GM03348 (cell line): ENCODE measurements around the gene ANO1.

ENCODE experiments used
- DNase-seq: peaks from one replicate; pipeline ENCODE4 v3.0.0; 2012; ENCODE audit warnings: low spot score

The ANO1 gene

DNA sequence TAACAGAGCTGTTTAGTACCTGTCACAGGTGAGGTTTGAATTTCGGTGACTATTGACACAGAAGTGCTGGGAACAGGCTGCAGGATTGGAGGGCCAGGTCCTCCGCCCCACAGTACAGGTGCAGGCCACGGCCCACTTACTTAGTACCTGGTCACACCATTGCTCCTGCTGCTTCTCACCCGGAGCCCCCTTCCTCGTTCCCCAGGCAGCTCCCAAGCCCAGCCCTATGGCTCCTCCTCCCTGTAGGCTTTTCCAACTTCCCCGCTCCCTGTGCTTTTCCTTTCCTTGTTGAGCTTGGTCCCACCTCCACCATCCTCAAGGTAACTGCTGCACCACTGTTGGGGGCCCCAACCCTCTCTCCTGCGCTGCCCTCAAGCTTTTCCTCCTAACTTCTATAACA is 27.9 kb upstream of the ANO1 start:
- no peak for DNase-seq

- no peak for DNase-seq
Observed at GRCh38 chr11:70054004-70054403, 24.1 kb upstream of the ANO1 start.

DNA sequence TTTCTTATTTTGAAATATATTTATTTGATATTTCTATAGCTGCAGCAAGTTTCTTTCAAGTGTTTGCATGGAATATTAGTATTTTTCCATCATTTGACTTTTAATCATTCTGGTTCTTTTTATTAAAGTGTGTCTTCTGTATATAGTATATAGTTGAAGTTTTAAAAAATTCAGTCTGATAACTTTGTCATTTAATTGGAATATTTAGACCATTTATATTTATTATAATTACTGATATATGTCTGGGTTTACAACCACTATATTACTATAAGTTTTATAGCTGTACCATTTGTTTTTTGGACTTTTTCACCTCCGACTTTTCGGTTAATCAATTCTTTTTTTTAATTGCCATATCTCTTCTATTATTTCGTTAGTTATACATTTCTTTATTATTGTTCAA is 22.7 kb upstream of the ANO1 start:
- no peak for DNase-seq

DNA sequence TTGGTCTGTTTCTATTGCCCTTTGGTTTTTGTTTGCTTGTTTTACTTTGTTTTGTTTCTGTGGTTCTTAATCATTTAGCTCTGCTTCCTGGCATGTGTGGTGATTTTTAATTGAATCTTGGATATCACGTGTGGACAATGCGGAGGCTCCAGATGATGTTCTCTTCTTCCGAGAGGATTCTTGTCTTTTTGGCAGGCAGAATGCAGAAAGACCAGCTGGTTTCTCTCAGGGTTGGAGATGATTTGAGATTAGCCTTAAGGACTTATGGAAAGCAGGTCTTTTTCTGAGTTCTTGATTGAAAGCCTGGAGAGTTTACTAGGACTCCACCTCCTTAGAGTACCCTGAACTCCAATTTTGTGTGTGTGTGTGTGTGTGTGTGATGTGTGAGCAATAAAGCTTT is 21.0 kb upstream of the ANO1 start:
- no peak for DNase-seq

- no peak for DNase-seq
Observed at GRCh38 chr11:70059971-70060370, 18.1 kb upstream of the ANO1 start.

DNA sequence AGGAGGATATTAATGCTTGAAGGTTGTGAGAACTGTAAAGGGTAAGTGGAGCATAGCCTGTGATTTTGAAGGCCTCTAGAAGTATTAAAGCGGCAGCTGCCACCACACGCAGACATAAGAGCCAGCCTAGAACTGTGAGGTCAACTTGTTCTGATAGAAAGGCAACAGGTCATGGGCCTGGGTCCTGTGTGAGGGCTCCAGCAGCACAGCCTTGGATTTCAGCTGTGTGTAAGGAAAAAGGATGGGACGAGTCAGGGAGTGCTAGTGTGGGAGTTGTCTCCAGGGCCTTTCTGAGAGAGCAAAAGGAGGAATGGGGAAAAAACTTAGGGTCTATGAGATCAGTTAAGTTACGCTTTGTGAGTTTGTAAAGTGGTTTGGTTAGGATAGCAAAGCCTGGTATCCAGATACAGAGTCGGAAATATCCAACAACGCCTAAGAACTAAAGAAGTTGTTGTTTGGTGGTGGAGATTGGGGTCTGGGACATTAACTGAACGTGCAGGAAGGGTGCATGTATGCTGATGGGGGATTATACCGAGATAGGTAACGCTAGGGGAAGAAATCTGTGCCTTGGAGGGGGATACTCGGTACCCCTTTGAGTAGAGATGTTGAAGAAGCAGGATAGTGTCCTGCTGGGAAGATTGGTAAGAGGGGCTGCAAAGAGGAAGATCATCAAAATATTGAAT is 17.4 kb upstream of the ANO1 start:
- no peak for DNase-seq

GRCh38 chr11:70061734-70062133 is 16.4 kb upstream of the ANO1 start:
- DNase-seq = no peak

- DNase-seq = no peak
Observed at GRCh38 chr11:70063121-70063520, 15.0 kb upstream of the ANO1 start.

DNA sequence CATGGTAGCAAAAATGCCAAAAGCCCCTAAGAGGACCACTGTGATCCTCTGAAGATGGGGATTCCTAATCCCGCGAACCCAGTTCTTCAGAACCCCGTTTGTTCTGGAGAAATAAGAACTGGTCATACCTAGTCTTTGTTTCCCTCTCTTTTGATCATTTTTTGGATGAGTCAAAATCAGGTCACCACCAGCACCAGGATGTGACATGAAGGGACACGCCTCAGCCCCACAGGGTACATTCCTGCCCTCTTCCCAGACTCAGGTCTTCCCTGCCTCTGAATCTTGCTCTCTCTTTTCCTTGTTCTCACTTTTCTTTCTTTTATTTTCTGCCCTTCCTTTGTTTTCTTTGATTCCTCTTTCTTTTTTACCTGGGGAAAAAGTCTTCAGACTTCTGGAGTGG is 14.6 kb upstream of the ANO1 start:
- DNase-seq = no peak

GRCh38 chr11:70064008-70064725 is 13.9 kb upstream of the ANO1 start:
- no peak for DNase-seq

GRCh38 chr11:70064726-70065317 is 13.3 kb upstream of the ANO1 start:
- no peak for DNase-seq

DNA sequence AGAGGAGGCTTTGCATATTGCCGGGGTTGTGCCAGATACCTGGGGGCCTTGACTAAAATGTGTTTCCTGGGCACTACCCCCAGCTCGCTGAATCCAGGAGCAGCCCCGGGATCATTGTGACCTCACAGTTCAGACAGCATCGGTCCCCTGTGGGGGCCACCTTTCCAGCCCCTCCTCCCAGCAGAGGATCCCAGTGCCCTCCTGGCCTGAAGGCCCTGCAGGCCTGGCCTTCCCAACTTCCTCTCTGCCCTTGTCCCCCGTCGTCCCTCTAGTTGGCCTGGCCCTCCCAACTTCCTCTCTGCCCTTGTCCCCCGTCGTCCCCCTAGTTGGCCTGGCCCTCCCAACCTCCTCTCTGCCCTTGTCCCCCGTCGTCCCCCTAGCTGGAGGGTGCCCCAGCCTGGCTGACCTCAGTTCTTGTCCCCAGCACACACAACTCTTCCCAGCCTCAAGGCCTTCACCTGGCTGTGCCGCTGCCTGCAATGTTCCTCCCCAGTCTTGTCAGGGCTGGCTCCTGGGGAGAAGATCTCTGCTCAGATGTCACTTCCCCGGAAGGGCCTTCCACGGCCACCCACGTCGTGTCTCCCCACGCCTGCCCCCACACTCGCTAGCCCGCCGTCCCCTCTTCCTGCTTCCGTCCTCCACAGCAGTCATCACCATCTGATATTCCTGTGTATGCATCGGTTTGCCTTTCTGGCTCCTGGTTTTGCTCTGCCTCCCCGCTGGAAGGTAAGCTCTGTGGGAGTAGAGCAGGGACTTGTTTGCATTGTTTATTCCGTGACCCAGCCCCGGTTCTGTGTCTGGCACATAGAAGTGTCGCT is 12.6 kb upstream of the ANO1 start:
- no peak for DNase-seq

DNA sequence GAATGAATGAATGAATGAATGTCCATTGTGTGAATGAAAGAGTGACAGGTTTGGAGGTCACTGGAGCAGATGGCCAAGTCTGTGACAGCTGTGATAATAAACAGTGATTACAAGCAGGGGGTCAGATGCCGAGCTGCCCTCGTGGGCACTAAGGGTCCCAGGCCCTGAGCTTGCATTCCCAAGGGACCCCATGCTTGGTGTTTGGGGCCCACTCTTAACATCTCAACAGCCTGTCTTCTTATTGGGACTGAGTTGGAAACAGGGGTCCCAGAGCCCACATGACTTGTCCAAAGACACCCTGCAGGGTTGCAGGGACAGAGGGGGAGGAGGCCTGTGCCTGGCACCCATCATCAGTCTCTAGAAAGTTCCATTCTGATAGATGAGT is 12.0 kb upstream of the ANO1 start:
- no peak for DNase-seq

DNA sequence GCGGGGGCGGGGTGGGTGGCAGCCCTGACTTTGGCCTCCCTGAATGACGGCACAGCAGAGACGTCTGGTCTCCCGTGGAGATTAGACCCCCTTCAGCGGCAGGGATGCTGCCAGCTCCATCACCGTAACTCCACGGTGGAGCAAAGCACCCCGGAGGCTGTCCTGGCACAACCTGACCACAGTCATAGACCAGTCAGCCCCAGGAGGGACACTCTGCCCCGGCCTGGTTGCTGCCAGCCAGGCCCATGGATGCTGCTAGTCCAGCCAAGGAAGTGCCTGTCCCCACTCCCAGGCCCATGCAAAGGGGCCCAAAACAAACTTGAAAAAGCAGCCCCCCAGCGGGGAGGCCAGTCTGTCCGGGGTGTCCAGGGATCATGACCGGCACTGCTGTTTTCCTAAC is 11.5 kb upstream of the ANO1 start:
- no peak for DNase-seq

- DNase-seq = no peak
Observed at GRCh38 chr11:70067036-70067435, 11.1 kb upstream of the ANO1 start.

GRCh38 chr11:70067591-70068341 is 10.4 kb upstream of the ANO1 start:
- peak; percentile 6 for DNase-seq

DNA sequence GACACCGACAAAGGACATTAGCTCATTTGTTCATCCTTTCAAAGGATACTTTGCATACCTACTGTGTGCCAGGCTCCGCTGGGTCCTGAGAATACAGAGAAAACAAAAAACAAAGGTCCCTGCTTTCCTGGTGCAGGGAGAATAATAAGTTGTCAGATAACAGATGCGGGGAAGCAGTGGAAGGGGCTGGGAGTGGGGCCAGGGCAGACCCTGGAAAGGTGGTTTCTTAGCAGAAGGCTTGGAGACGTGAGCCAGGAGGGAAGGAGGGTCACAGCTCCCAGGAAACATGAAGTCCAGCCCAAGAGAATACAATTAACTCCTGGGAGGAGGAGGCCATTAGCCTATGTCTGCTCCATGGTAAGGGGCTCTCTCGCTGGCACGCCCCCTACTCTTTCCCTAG is 9.8 kb upstream of the ANO1 start:
- no peak for DNase-seq

DNA sequence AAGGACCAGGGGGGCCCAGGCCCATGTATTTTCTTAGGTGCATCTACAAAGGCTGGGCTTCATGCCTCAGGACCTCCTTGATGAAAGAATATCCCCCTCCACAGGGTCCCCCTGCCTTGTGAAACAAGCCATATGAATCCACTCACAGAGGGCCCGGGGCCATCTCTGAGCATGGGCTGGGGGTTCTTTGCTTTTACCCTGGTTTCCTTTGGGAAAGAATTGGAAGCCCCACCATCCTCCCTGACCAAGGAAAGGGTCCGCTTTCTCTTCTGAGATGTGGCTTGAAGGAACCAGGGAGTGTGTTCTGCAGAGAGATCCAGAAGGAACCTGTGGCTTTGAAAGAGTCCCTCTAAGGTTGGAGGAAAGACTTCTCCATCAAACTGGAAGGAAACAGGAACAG is 9.2 kb upstream of the ANO1 start:
- DNase-seq = peak; percentile 3

DNA sequence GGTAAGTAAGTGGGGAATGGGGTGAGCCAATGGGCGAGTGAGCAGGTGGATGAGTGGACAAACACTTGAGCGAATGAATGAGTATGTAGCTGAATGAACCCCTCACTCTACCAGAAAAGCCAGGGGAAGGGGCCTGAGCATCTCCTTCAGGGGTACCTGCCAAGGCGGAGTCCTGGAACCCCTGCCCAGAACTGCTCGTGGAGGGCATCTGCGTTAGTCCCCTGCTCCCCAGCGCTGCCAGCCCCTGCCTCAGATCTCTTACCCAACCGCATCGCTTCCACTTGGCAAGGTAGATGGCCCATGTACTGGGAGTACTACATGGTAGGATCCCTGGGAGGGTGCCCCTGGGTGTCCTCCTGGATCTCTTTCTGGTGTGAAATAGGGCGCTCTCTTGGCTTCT is 7.4 kb upstream of the ANO1 start:
- DNase-seq = no peak

- DNase-seq = no peak
Observed at GRCh38 chr11:70071996-70072395, 6.1 kb upstream of the ANO1 start.

DNA sequence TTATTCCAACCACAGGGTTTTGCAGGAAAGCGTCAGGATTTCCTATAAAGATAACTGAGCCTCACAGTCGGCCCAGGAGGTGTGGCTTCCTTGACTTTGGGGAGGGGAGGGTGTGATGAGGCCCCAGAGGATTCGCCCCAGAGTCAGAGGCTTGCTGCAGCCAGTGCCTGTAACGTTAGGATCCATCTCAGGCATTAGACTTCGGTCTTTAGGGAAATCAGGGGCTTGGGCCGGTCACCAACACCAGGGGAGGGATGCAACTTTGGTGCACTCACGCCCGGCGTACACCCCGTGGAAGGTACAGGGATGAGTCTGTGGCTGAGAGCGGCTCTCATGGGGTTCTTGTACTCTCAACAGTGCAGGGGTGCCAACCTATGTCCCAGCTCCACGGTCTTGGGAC is 5.7 kb upstream of the ANO1 start:
- no peak for DNase-seq
